Measurements from ENCODE around the gene PLXND1.

Gene PLXND1

GRCh38 chr3:129628169-129628522 is 21.7 kb upstream of the PLXND1 start:
- no peak for DNase-seq (ENCODE audit: low read depth in 2 of 2)

DNA sequence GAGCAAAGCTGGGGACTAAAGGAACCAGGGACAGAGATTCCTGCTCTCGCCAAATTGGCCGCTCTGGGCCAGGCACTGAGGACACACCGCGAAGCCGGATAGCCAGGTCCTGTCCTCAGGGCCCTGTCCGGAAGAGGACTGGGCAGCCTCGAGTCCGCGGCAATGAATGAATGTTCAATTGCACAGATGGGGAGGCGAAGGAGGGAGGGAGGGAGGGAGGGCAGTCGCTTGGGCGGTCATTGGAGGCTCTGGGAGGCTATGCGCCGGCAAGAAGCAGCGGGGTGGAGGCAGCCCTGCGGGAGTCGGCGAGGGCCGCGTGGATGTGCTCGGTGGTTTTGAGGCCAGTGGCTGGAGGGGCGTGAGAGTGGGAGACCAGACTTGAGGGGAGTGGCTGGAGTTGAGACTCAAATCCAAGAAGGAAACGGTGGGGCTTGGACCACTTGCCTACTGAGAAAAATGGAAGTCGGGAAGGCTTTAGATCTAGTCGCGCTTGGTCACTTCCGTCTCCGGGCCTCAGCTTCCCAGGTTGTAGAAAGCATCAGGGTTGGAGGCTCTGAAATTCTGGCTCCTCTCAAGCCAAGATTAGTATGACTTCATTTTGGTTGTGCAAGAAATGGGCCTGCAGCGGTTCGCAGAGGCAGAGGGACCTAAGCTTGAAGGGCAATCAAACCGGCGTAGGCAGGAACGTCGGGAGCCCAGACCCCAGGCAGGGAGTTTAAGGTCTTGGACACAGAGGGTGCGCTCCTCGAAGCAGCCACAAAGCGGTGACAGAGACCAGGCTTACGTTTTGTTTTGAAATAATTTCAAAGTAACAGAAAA is 21.1 kb upstream of the PLXND1 start:
- DNase-seq (ENCODE audit: low read depth in 2 of 2), result peak; percentile 35 to 45

GRCh38 chr3:129626744-129627349 is 20.4 kb upstream of the PLXND1 start:
- DNase-seq (ENCODE audit: low read depth in 2 of 2), result peak; percentile 79

GRCh38 chr3:129625072-129625874 is 18.8 kb upstream of the PLXND1 start:
- DNase-seq (ENCODE audit: low read depth in 2 of 2), result no peak

GRCh38 chr3:129624347-129625071 is 18.0 kb upstream of the PLXND1 start:
- DNase-seq (ENCODE audit: low read depth in 2 of 2), result no peak

- no peak for DNase-seq (ENCODE audit: low read depth in 2 of 2)
These were observed 17.1 kb upstream of the PLXND1 start for GRCh38 chr3:129623447-129624118.

GRCh38 chr3:129622933-129623332 is 16.5 kb upstream of the PLXND1 start:
- DNase-seq (ENCODE audit: low read depth in 2 of 2), result no peak

GRCh38 chr3:129622226-129622874 is 15.9 kb upstream of the PLXND1 start:
- no peak for DNase-seq (ENCODE audit: low read depth in 2 of 2)

GRCh38 chr3:129621626-129622225 is 15.2 kb upstream of the PLXND1 start:
- DNase-seq (ENCODE audit: low read depth in 2 of 2), result no peak

DNA sequence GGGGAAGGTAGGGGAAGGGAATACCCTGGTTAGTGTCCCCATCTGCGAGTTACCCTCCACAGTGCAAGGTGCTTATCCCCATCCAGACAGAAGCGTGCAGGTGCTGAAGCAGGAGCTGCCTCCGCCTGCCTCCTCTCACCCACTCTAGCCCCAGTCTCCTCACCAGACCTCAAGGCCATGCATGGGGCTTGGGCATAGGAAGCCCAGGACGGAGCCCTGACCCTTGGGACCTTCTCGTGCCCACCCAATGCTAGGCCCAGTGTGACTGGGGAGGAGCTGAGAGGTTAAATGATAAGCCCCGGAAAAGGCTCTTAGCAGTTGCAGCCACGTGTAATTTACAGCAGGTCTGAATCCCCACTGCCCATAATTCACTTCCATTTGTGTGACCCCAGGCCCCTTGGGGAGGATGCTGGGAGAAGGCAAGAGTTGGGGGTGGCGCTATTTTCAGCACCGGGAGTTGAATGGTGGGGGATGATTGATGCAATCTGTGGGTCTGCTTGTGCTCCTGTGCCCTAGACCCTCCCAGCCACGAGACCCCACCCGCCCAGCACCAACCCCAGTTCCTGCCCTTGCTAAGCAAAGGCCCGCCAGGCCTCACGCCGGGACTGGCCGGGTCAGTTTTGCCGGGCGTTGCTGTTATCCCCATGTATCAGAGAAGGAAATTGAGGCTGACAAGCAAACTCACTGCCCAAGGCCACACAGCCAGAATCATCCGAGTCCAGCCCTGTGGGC is 14.5 kb upstream of the PLXND1 start:
- no peak for DNase-seq (ENCODE audit: low read depth in 2 of 2)

DNA sequence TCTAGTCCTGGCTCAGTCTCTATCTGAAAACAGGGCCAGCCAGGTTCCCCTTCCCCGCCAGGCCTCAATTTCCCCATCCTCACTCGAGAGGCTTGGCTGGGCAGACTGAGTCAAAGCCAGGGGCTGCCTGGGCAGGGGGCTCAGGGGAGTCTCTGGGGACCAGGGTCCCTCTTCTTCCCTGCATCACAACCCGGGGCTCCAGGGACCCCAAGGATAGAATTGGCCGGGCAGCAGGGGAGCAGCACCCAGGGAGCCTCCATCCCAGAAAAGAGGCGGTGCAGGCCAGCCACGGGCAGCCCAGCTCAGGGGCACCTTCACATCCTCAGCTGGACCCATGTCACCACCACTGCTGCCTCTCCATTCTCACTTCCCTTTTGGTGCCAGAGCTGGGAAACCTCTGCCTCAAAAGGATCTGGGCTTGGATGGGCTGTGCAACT is 13.3 kb upstream of the PLXND1 start:
- no peak for DNase-seq (ENCODE audit: low read depth in 2 of 2)

- DNase-seq (ENCODE audit: low read depth in 2 of 2), result no peak
These were observed 12.6 kb upstream of the PLXND1 start for GRCh38 chr3:129618901-129619671.

DNA sequence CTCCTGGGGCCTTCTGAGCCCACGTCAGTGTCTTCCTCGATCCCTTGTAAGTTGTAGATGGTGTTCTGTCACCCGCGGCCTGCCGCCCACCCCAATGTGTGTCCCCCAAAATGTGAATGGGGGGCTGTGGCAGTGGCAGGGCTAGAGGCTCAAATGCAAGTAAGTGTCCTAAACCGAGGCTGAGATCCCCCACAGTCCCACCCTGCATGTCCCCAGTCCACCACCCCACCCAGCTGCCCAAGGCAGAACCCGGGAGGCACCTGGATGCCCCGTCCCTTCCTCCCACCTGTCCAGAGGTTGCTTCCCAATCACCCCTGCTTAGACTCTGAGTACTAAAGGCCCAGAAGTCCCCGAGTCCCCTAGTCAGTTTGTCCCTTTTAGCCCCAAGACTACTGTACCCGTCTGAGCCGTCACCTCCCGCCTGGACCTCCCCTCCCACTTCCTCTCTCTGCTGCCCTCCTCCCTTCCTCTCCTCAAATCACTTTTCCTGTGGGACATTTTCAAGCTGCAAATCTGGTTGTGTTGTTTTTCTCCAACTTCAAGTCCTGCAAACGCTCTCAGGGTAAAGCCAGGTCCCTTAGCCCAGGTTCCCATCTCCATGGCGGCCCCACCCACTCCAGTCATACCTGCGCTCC is 11.8 kb upstream of the PLXND1 start:
- DNase-seq (ENCODE audit: low read depth in 2 of 2), result no peak

DNA sequence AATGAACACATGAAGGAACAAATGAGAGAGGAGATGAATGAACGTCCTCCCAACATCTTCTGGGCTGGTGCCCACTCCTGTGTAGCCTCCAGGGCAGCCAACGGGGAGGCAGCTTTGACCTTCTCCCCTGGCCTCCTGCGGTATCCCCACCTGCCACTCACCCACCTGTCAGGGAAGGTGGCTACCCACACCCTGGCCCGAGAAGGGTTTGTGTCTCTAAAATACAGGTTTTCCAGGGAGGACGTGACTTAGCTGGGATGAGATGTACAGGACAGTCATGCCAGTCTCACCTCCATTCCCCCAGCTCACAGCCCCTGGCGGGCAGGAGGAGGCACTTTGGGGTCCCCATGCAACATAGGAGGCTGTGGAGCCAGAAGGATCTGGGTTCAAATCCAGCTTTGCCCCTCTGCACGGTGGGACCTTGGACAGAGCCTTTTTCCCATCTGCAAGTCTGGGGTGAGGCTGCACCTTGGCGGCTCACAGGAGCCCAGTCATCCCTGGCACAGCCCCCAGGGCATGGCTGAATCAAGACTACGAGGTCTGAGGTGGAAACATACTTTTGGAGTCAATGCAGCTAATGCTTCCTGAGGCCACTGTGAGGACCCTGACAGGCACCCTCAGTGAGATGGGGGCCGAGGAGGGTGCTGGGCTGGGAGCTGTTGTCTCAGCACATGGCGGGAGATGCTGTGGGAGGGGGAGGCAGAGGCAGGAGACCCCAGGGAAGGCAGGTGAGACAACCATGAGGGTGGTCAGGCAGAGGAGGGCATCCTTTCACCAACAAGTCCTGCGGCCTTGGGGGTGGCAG is 11.1 kb upstream of the PLXND1 start:
- no peak for DNase-seq (ENCODE audit: low read depth in 2 of 2)

GRCh38 chr3:129616713-129617112 is 10.2 kb upstream of the PLXND1 start:
- DNase-seq (ENCODE audit: low read depth in 2 of 2), result no peak

- no peak for DNase-seq (ENCODE audit: low read depth in 2 of 2)
These were observed 9.8 kb upstream of the PLXND1 start for GRCh38 chr3:129616291-129616690.

DNA sequence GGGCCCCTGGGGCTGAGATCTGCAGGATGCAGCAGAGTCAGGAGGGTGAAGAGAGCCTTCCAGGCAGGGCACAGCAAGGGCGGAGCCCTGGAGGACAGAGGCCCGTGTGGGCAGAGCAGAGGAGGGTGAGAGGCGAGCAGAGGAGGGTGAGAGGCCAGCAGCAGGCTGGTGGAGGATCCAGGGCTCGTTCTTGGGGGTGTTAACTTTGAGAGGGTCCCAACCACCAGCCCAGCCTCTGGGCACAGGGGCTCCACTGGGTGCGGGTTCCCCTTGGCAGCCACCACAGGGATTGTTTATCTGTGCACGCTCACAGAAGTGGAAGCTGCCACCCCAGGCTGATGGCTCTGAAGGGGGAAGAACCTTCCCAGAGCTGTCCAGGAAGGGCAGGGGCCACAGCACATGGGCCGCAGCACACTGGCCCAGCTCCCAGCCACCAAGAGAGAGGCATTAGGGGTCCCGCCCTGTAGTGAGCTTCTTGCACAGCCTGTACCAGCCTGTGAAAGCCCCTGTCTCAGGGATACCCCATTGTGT is 9.3 kb upstream of the PLXND1 start:
- DNase-seq (ENCODE audit: low read depth in 2 of 2), result no peak
